ENCODE data around the gene STON2. TPM values are rescaled to one million over a fixed set of nuclear protein-coding genes. Genes with fewer than 3 reads are reported as not detected.

STON2 gene
- total and polyA plus RNA-seq, 2 of the 8 experiments (the other 6 are each of a cell fraction or from before 2014, with no cell fraction given), result 8.9 to 50.0 TPM

GRCh38 chr14:81247271-81247766 lies 152.8 kb downstream of the STON2 start (continued):
- TF ChIP-seq CHD2 (IDR thresholded peaks at IDR 0.05; ENCODE audit: low read length) (no peak), NRF1 (IDR thresholded peaks at IDR 0.05; ENCODE audit: low read depth, low read length) (no peak), TAF1 (IDR thresholded peaks at IDR 0.05; ENCODE audit: low read depth, low read length) (no peak), MAX (IDR thresholded peaks at IDR 0.05) (no peak), PHF8 (conservative IDR thresholded peaks at IDR 0.05; ENCODE audit: low read depth, low read length) (no peak), NANOG (IDR thresholded peaks at IDR 0.05; ENCODE audit: insufficient read depth, low read depth, low read length, poor library complexity, severe bottlenecking) (no peak)

Data from H1 (cell line).